Breast epithelium (tissue), 3 donors: ENCODE data around the gene ZNF205.

Source experiments
- CTCF ChIP-seq, 3 donors: fragments of 450-650 bp; IDR thresholded peaks; one replicate each; pipeline ENCODE4 v1.5.1; 2016 to 2017; ENCODE audit warnings: antibody characterized with exemption in 3 of 3, mild to moderate bottlenecking in 3 of 3, moderate library complexity in 3 of 3
- POLR2A ChIP-seq: fragments of 450-650 bp; IDR thresholded peaks from one replicate; pipeline ENCODE4 v1.6.1; 2016; ENCODE audit warnings: antibody characterized with exemption, mild to moderate bottlenecking, moderate library complexity
- POLR2AphosphoS5 ChIP-seq, 3 donors: sonication (generic); formaldehyde crosslinking; IDR thresholded peaks; one replicate each; pipeline ENCODE4 v1.6.1; 2017; ENCODE audit warnings: antibody characterized with exemption in 3 of 3

GRCh38 chr16:3140603-3141427 is 28.4 kb downstream of the ZNF205 start:
- no peak for TF ChIP-seq POLR2A
- no peak for TF ChIP-seq CTCF (IDR thresholded peaks at IDR 0.05)
- TF ChIP-seq POLR2AphosphoS5 (IDR thresholded peaks at IDR 0.05): no peak
